ENCODE results near the gene KIF3C. TPM values are rescaled to one million over a fixed set of nuclear protein-coding genes. Genes with fewer than 3 reads are reported as not detected.

KIF3C gene
- total RNA-seq, 4 donors from 2014 or later: 0.70 to 71.0 (median 3.2) TPM

DNA sequence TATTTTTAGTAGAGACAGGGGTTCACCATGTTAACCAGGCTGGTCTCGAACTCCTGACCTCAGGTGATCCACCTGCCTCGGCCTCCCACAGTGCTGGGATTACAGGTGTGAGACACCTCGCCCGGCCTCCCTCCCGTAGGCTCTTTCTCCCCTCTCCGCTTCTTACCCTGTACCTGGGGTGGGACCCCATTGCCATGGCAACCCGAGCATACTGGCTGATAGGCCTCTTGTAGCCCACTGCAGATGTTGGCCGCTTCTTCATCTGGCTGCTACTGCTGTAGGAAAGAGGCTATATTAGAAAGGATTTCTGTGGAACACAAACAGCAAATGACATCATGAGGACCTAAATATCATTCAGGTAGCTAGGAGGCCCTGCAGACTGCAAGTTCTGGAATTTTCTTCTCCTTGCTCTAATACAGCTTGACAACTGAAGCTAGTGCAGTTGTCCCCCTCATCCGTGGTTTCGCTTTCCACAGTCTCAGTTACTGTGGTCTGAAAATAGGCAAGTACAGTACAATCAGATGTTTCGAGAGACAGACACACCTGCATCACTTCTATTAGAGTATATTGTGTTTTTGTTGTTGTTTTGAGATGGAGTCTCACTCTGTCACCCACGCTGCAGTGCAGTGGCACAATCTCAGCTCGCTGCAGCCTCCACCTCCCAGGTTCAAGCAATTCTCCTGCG lies 52.4 kb downstream of the KIF3C start:
- DNase-seq: no peak
- H3K27ac ChIP-seq: no peak overlapping the region
- no peaks in the 10 kb centered on the region for H3K27me3 ChIP-seq
- no peaks in the 10 kb centered on the region for H3K4me1 ChIP-seq
- H3K36me3 ChIP-seq: peaks cover 0 to 9% (median 0%) of the 10 kb centered on the region in 3 donors
- no peak for TF ChIP-seq POLR2A (IDR thresholded peaks at IDR 0.05)
- TF ChIP-seq, protein P1, sequence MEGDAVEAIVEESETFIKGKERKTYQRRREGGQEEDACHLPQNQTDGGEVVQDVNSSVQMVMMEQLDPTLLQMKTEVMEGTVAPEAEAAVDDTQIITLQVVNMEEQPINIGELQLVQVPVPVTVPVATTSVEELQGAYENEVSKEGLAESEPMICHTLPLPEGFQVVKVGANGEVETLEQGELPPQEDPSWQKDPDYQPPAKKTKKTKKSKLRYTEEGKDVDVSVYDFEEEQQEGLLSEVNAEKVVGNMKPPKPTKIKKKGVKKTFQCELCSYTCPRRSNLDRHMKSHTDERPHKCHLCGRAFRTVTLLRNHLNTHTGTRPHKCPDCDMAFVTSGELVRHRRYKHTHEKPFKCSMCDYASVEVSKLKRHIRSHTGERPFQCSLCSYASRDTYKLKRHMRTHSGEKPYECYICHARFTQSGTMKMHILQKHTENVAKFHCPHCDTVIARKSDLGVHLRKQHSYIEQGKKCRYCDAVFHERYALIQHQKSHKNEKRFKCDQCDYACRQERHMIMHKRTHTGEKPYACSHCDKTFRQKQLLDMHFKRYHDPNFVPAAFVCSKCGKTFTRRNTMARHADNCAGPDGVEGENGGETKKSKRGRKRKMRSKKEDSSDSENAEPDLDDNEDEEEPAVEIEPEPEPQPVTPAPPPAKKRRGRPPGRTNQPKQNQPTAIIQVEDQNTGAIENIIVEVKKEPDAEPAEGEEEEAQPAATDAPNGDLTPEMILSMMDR (IDR thresholded peaks at IDR 0.05): no peak
- no peak overlapping the region for H3K4me3 ChIP-seq
- no peaks in the 10 kb centered on the region for H3K9me3 ChIP-seq

DNA sequence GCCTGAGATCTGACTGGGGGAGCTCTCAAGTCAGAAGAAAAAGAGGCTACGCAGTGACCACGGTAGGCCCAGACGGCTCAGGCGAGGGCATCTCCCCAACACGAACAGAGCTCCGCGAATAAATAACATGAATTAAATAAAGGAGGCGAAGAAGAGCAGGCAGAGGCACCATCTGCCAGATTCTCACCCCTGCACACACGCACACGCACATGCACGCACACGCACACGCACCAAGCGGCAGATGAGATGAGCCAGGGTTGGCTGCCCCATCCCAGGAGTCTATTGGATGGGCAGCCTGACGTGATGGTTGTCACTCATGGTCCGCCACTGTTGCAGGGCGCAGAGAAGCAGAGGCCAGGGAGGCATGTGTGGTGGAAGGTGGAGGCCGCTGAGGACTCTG lies 53.6 kb downstream of the KIF3C start:
- TF ChIP-seq, protein P1 (IDR thresholded peaks at IDR 0.05): no peak
- no peak for TF ChIP-seq POLR2A (IDR thresholded peaks at IDR 0.05)
- Histone ChIP-seq H3K4me1 (no peaks in the 10 kb centered on the region), H3K36me3 (peaks cover 0 to 9% (median 0%) of the 10 kb centered on the region in 3 donors), H3K9me3 (no peaks in the 10 kb centered on the region), H3K27ac (no peak overlapping the region), H3K4me3 (no peak overlapping the region), H3K27me3 (no peaks in the 10 kb centered on the region)
- no peak for DNase-seq

DNA sequence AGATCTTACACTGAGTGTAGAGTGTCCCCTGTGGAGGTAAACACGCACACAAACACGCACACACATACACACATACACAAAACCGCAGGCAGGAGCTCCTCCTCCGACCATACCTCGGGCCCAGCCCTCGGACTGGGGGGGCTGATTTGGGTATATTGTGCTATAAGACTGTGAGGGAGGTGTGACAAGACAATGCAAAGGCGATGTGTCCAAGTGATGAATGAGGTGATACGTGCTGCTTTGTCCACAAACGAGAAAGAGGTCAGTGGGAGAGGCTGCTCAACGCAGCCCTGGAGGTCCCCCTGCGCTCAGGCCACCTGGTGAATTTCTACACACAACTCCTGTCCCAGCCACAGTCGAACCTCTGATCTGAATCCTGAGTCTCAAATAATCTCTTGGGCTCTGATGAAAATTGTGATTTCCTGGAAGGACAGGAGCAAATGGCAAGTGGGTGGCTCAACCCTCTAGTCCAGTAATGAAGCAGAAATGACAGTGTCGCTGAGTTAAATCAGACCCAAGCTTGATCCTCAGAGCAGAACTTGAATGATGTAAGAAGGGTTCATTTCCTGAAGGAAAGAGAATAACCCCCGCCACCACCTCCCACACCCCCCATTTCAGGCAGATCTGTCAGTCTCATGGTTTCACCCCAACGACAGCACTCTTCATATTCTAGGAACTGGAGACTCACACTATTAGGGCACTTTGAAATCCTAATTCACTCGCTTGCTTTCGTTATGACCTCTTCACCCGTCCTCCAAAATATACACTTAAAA lies 55.1 kb downstream of the KIF3C start:
- Histone ChIP-seq H3K9me3 (no peaks in the 10 kb centered on the region), H3K36me3 (peaks cover 0 to 9% (median 0%) of the 10 kb centered on the region in 3 donors), H3K4me3 (no peak overlapping the region), H3K4me1 (no peaks in the 10 kb centered on the region), H3K27me3 (no peaks in the 10 kb centered on the region), H3K27ac (no peak overlapping the region)
- DNase-seq: no peak
- TF ChIP-seq, protein P1 (IDR thresholded peaks at IDR 0.05): no peak
- TF ChIP-seq POLR2A (IDR thresholded peaks at IDR 0.05): no peak

DNA sequence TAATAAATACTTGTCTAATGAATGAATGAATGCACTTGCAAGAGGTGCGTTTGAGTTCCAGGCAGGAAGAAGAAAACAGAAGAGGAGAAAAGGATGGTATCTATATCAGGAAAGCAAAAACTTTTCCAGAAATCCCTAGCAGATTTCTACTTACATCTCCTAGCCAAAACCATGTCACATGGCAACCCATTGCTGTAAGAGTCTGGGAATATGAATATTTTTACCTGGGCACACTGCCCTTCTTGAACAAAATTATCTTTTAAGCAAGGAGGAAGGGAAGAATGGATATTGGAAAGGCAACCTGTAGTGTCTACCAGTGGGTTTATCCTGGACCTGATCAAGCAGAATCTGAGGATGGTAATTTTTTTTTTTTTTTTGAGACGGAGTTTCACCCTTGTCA lies 59.8 kb downstream of the KIF3C start:
- no peak overlapping the region for H3K4me3 ChIP-seq
- H3K9me3 ChIP-seq: no peaks in the 10 kb centered on the region
- H3K36me3 ChIP-seq: no peaks in the 10 kb centered on the region
- no peaks in the 10 kb centered on the region for H3K27me3 ChIP-seq
- no peak for DNase-seq
- no peak overlapping the region for H3K27ac ChIP-seq
- TF ChIP-seq, protein P1 (IDR thresholded peaks at IDR 0.05): no peak
- no peak for TF ChIP-seq POLR2A (IDR thresholded peaks at IDR 0.05)
- no peaks in the 10 kb centered on the region for H3K4me1 ChIP-seq

DNA sequence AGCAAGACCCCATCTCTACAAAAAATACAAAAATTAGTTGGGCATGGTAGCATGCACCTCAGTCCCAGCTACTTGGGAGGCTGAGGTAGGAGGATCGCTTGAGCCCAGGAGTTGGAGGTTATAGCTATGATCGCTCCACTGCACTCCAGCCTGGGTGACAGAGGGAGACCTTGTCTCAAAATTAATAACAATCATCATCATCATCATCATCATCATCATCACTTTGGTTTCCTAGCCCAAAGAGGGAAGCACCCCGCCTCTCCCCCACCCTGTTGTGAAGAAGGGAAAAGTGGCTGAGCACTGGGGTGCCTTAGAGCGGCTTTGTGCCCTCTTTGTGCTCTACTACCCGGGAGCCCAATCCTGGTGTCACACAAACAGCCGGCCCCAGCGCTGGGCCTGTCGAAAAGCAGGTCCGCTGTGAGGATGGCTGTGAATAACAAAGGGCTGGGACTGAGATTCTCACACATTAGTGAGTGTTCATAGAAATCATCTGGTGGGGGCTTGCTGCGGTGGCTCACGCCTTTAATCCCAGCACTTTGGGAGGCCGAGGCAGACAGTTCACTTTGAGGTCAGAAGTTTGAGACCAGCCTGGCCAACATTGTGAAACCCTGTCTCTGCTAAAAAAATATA lies 61.4 kb downstream of the KIF3C start:
- Histone ChIP-seq H3K27ac (no peak overlapping the region), H3K4me3 (no peak overlapping the region), H3K4me1 (no peaks in the 10 kb centered on the region), H3K27me3 (no peaks in the 10 kb centered on the region), H3K9me3 (no peaks in the 10 kb centered on the region), H3K36me3 (no peaks in the 10 kb centered on the region)
- no peak for TF ChIP-seq POLR2A (IDR thresholded peaks at IDR 0.05)
- TF ChIP-seq, protein P1 (IDR thresholded peaks at IDR 0.05): no peak
- no peak for DNase-seq

Measured in Peyer's patch (tissue), 4 donors.